ENCODE data around the gene NIPAL4.

Gene NIPAL4

DNA sequence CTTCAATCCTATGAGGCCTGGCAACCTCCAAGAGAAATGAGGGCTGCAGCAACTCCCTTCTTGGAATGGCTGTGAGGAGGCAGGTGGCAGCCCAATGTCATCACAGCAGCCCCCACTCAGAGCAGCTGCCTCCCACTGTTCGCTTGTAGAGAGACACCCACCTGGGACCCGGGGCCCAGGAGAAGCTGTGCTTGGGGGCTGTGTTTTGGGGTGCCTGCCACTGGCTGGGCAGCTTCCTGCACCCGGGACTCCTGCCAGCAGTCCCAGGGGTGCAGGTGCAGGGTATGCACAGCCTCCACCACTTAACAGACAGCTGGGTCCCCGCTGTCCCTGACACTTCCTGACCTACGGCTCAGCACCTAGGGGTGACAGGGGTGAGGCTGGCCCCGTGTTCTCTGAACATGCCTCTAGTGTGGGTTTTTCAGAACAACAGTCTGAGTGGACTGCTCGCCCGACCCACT is 26.2 kb downstream of the NIPAL4 start:
- no peaks in the 10 kb centered on the region for H4K20me1 ChIP-seq (ENCODE audit: insufficient read depth, low read length)
- no peaks in the 10 kb centered on the region for H3K27me3 ChIP-seq (ENCODE audit: insufficient read depth, low read length, poor library complexity)
- H3K79me2 ChIP-seq (ENCODE audit: insufficient read depth, low read length): no peaks in the 10 kb centered on the region
- H3K9me3 ChIP-seq (ENCODE audit: insufficient read depth, low read length, severe bottlenecking): no peaks in the 10 kb centered on the region
- no peak overlapping the region for H3K4me2 ChIP-seq (ENCODE audit: insufficient read depth, low read length)
- DNase-seq: peak; percentile 12
- peak; percentile 62 for ATAC-seq (ENCODE audit: insufficient read depth, low read depth)
- H3K4me1 ChIP-seq (ENCODE audit: insufficient read depth, low read length): no peaks in the 10 kb centered on the region
- TF ChIP-seq EZH2 (IDR thresholded peaks at IDR 0.05; ENCODE audit: borderline replicate concordance, low read depth, low read length, severe bottlenecking): no peak
- peaks cover 9% of the 10 kb centered on the region; the same call in 1 of the 2 replicates for H3K36me3 ChIP-seq (ENCODE audit: insufficient read depth, low read length)
- H3K27ac ChIP-seq (ENCODE audit: low read length): 0 out of 2 replicates have a peak overlapping the region, but pooled peaks have one; percentile 13
- H3K9ac ChIP-seq (ENCODE audit: low read depth, low read length): no peak overlapping the region
- no peak overlapping the region for H3K4me3 ChIP-seq (ENCODE audit: low read depth in 1 of 2, low read length in 2 of 2)
- no peak overlapping the region for H2AFZ ChIP-seq (ENCODE audit: low read depth, low read length)

DNA sequence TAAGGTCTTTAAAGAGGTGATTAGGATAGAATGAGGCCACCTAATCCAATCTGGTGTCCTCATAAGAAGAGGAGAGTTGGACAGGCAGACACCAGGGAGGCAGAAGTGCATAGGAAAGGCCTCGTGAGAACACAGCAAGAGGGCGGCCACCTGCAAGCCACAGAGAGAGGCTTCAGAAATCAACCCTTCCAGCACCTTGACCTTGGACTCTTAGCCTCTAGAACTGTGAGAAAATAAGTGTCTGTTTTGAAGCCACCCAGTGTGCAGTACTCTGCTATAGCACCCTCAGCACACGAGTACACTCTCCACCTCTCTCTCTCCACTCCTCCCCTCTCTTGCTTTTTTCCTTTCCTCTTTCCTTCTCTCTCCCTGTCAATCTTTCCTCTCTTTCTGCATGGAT is 26.8 kb downstream of the NIPAL4 start:
- peak; percentile 22; the same call in 1 of the 3 replicates for ATAC-seq (ENCODE audit: insufficient read depth, low read depth)

DNA sequence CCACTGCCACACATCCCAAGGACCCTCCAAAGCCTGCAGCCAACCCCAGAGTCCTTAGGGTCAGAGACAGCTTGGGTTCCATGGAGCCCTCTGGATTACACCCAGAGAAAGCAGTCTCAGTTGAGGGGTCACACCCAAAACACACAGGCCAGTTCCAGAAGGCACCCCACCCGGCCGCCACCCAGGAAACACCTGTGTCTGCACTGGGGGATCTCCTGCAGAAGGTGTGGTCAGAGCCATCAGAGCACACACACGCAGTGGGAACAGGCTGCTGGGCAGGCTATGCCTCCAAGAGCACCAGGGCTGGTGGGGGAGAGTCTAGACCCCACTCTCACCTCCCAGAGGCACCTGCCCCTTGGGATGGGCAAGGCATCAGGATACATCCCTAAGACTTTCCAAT is 27.3 kb downstream of the NIPAL4 start:
- Histone ChIP-seq H4K20me1 (ENCODE audit: insufficient read depth, low read length) (no peaks in the 10 kb centered on the region), H3K79me2 (ENCODE audit: insufficient read depth, low read length) (no peaks in the 10 kb centered on the region), H3K4me2 (ENCODE audit: insufficient read depth, low read length) (no peak overlapping the region), H3K4me1 (ENCODE audit: insufficient read depth, low read length) (no peaks in the 10 kb centered on the region), H2AFZ (ENCODE audit: low read depth, low read length) (no peak overlapping the region), H3K4me3 (ENCODE audit: low read depth in 1 of 2, low read length in 2 of 2) (no peak overlapping the region), H3K27me3 (ENCODE audit: insufficient read depth, low read length, poor library complexity) (no peaks in the 10 kb centered on the region), H3K27ac (ENCODE audit: low read length) (no peak overlapping the region), H3K9ac (ENCODE audit: low read depth, low read length) (no peak overlapping the region), H3K9me3 (ENCODE audit: insufficient read depth, low read length, severe bottlenecking) (no peaks in the 10 kb centered on the region), H3K36me3 (ENCODE audit: insufficient read depth, low read length) (peaks cover 9% of the 10 kb centered on the region; the same call in 1 of the 2 replicates)
- ATAC-seq (ENCODE audit: insufficient read depth, low read depth) (no peak), DNase-seq (no peak)
- TF ChIP-seq, protein P1, sequence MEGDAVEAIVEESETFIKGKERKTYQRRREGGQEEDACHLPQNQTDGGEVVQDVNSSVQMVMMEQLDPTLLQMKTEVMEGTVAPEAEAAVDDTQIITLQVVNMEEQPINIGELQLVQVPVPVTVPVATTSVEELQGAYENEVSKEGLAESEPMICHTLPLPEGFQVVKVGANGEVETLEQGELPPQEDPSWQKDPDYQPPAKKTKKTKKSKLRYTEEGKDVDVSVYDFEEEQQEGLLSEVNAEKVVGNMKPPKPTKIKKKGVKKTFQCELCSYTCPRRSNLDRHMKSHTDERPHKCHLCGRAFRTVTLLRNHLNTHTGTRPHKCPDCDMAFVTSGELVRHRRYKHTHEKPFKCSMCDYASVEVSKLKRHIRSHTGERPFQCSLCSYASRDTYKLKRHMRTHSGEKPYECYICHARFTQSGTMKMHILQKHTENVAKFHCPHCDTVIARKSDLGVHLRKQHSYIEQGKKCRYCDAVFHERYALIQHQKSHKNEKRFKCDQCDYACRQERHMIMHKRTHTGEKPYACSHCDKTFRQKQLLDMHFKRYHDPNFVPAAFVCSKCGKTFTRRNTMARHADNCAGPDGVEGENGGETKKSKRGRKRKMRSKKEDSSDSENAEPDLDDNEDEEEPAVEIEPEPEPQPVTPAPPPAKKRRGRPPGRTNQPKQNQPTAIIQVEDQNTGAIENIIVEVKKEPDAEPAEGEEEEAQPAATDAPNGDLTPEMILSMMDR (IDR thresholded peaks at IDR 0.05; ENCODE audit: borderline replicate concordance, extremely low read depth, low read length, poor library complexity, severe bottlenecking): no peak
- no peak for TF ChIP-seq EZH2 (IDR thresholded peaks at IDR 0.05; ENCODE audit: borderline replicate concordance, low read depth, low read length, severe bottlenecking)

More for the DNA sequence above, 26.8 kb downstream of the NIPAL4 start:
- H3K4me1 ChIP-seq (ENCODE audit: insufficient read depth, low read length): no peaks in the 10 kb centered on the region
- no peak overlapping the region for H3K9ac ChIP-seq (ENCODE audit: low read depth, low read length)
- TF ChIP-seq, protein P1 (IDR thresholded peaks at IDR 0.05; ENCODE audit: borderline replicate concordance, extremely low read depth, low read length, poor library complexity, severe bottlenecking): no peak
- TF ChIP-seq EZH2 (IDR thresholded peaks at IDR 0.05; ENCODE audit: borderline replicate concordance, low read depth, low read length, severe bottlenecking): no peak
- peaks cover 9% of the 10 kb centered on the region; the same call in 1 of the 2 replicates for H3K36me3 ChIP-seq (ENCODE audit: insufficient read depth, low read length)
- no peaks in the 10 kb centered on the region for H3K9me3 ChIP-seq (ENCODE audit: insufficient read depth, low read length, severe bottlenecking)
- no peak overlapping the region for H2AFZ ChIP-seq (ENCODE audit: low read depth, low read length)
- H3K27ac ChIP-seq (ENCODE audit: low read length): peak overlapping the region; percentile 13; the same call in 1 of the 2 replicates
- H3K4me3 ChIP-seq (ENCODE audit: low read depth in 1 of 2, low read length in 2 of 2): no peak overlapping the region
- no peak overlapping the region for H3K4me2 ChIP-seq (ENCODE audit: insufficient read depth, low read length)
- H3K79me2 ChIP-seq (ENCODE audit: insufficient read depth, low read length): no peaks in the 10 kb centered on the region
- H3K27me3 ChIP-seq (ENCODE audit: insufficient read depth, low read length, poor library complexity): no peaks in the 10 kb centered on the region
- H4K20me1 ChIP-seq (ENCODE audit: insufficient read depth, low read length): no peaks in the 10 kb centered on the region
- DNase-seq: no peak

DNA sequence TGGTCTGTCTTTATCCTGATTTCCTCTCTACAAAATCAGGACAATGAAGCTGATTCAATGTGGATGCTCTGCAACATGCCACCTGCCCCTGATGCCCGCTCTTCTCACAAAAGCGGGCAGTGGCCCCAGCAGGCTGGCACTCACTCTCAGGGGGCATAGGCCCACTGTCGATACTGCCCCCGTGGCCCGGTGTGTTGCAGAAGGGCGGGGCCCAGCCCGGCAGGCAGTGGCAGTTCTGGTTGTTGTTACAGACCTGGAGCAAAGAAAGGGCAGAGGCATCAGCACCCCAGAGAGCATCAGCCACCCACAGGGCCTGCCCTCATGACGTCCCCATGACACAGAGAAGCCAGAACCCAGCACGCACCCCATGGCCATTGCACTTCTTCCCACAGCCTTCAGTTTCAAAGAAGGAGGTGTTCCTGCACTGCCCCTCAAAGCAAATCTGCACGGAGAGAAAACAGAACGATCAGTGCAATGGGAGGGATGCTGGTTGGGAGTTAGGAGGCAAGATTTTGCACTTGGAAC is 31.5 kb downstream of the NIPAL4 start:
- no peak for DNase-seq
- Histone ChIP-seq H3K27me3 (ENCODE audit: insufficient read depth, low read length, poor library complexity) (no peaks in the 10 kb centered on the region), H3K27ac (ENCODE audit: low read length) (no peak overlapping the region), H4K20me1 (ENCODE audit: insufficient read depth, low read length) (no peaks in the 10 kb centered on the region), H3K4me2 (ENCODE audit: insufficient read depth, low read length) (no peak overlapping the region), H3K4me3 (ENCODE audit: low read depth in 1 of 2, low read length in 2 of 2) (no peak overlapping the region), H3K36me3 (ENCODE audit: insufficient read depth, low read length) (peaks cover 4% of the 10 kb centered on the region; the same call in 1 of the 2 replicates), H3K79me2 (ENCODE audit: insufficient read depth, low read length) (no peaks in the 10 kb centered on the region), H3K4me1 (ENCODE audit: insufficient read depth, low read length) (no peaks in the 10 kb centered on the region), H3K9me3 (ENCODE audit: insufficient read depth, low read length, severe bottlenecking) (no peaks in the 10 kb centered on the region), H2AFZ (ENCODE audit: low read depth, low read length) (no peak overlapping the region), H3K9ac (ENCODE audit: low read depth, low read length) (no peak overlapping the region)
- ATAC-seq (ENCODE audit: insufficient read depth, low read depth): no peak
- TF ChIP-seq EZH2 (IDR thresholded peaks at IDR 0.05; ENCODE audit: borderline replicate concordance, low read depth, low read length, severe bottlenecking): no peak
- TF ChIP-seq, protein P1 (IDR thresholded peaks at IDR 0.05; ENCODE audit: borderline replicate concordance, extremely low read depth, low read length, poor library complexity, severe bottlenecking): no peak

Data from DND-41 (cell line).